ENCODE results near the gene SH3PXD2A.
"Not testable (repeated sequence)": the region's sequence is repeated elsewhere in the genome, so short reads cannot be mapped to it uniquely, and the experiment has no call there.

SH3PXD2A gene

GRCh38 chr10:103789771-103790201 is 65.6 kb downstream of the SH3PXD2A start:
- no peak for DNase-seq (ENCODE audit: low spot score)

GRCh38 chr10:103789161-103789560 is 66.2 kb downstream of the SH3PXD2A start:
- no peak for DNase-seq (ENCODE audit: low spot score)

- DNase-seq (ENCODE audit: low spot score): no peak
These were observed 68.0 kb downstream of the SH3PXD2A start for GRCh38 chr10:103787331-103787730.

GRCh38 chr10:103786020-103786419 is 69.4 kb downstream of the SH3PXD2A start:
- no peak for DNase-seq (ENCODE audit: low spot score)

GRCh38 chr10:103784723-103785418 is 70.5 kb downstream of the SH3PXD2A start:
- no peak for DNase-seq (ENCODE audit: low spot score)

- no peak for DNase-seq (ENCODE audit: low spot score)
These were observed 71.3 kb downstream of the SH3PXD2A start for GRCh38 chr10:103784089-103784488.

GRCh38 chr10:103783681-103784080 is 71.7 kb downstream of the SH3PXD2A start:
- peak; percentile 47 for DNase-seq (ENCODE audit: low spot score)

- no peak for DNase-seq (ENCODE audit: low spot score)
These were observed 73.9 kb downstream of the SH3PXD2A start for GRCh38 chr10:103781329-103782061.

- no peak for DNase-seq (ENCODE audit: low spot score)
These were observed 74.9 kb downstream of the SH3PXD2A start for GRCh38 chr10:103780242-103781149.

GRCh38 chr10:103778358-103779139 is 76.8 kb downstream of the SH3PXD2A start:
- DNase-seq (ENCODE audit: low spot score): no peak

- no peak for DNase-seq (ENCODE audit: low spot score)
These were observed 78.3 kb downstream of the SH3PXD2A start for GRCh38 chr10:103776878-103777591.

- DNase-seq (ENCODE audit: low spot score): no peak
These were observed 79.6 kb downstream of the SH3PXD2A start for GRCh38 chr10:103775776-103776175.

GRCh38 chr10:103772846-103773245 is 82.5 kb downstream of the SH3PXD2A start:
- DNase-seq (ENCODE audit: low spot score): not testable (repeated sequence)

GRCh38 chr10:103772096-103772845 is 83.1 kb downstream of the SH3PXD2A start:
- DNase-seq (ENCODE audit: low spot score): peak; percentile 40

GRCh38 chr10:103770139-103770538 is 85.2 kb downstream of the SH3PXD2A start:
- DNase-seq (ENCODE audit: low spot score): no peak

GRCh38 chr10:103769176-103769575 is 86.2 kb downstream of the SH3PXD2A start:
- DNase-seq (ENCODE audit: low spot score): no peak

- no peak for DNase-seq (ENCODE audit: low spot score)
These were observed 87.0 kb downstream of the SH3PXD2A start for GRCh38 chr10:103768345-103768744.

- DNase-seq (ENCODE audit: low spot score): no peak
These were observed 87.6 kb downstream of the SH3PXD2A start for GRCh38 chr10:103767756-103768155.

- no peak for DNase-seq (ENCODE audit: low spot score)
These were observed 88.4 kb downstream of the SH3PXD2A start for GRCh38 chr10:103766751-103767505.
